ENCODE measurements around the gene RPS4Y2. TPM values are rescaled to one million over a fixed set of nuclear protein-coding genes. Genes with fewer than 3 reads are reported as not detected.

RPS4Y2 gene
- total RNA-seq, 1 experiment from 2014 or later, result not detected

GRCh38 chrY:20765117-20765516 lies 9.2 kb downstream of the RPS4Y2 start:
- ChIA-PET POLR2A (no interaction called here), CTCF (no interaction called here)
- TF ChIP-seq IRF2 (CRISPR knock-in tag; IDR thresholded peaks at IDR 0.05; ENCODE audit: borderline replicate concordance, low read depth) (no peak), ZNF317 (CRISPR knock-in tag; IDR thresholded peaks at IDR 0.05; ENCODE audit: borderline replicate concordance, low read depth) (no peak), GTF2I (CRISPR knock-in tag; conservative IDR thresholded peaks at IDR 0.05) (no peak), NR3C1 (CRISPR knock-in tag; conservative IDR thresholded peaks at IDR 0.05; ENCODE audit: low read depth) (no peak), ZNF281 (CRISPR knock-in tag; IDR thresholded peaks at IDR 0.05) (no peak), TCF7 (CRISPR knock-in tag; IDR thresholded peaks at IDR 0.05; ENCODE audit: low read depth) (no peak), MXD4 (CRISPR knock-in tag; IDR thresholded peaks at IDR 0.05; ENCODE audit: borderline replicate concordance) (no peak), NFE2L1 (CRISPR knock-in tag; IDR thresholded peaks at IDR 0.05) (no peak), E2F1 (CRISPR knock-in tag; IDR thresholded peaks at IDR 0.05) (no peak), CREM (CRISPR knock-in tag; IDR thresholded peaks at IDR 0.05) (no peak), PRRX2 (CRISPR knock-in tag; IDR thresholded peaks at IDR 0.05) (no peak), TP53 (CRISPR knock-in tag; IDR thresholded peaks at IDR 0.05) (no peak), OVOL2 (CRISPR knock-in tag; IDR thresholded peaks at IDR 0.05; ENCODE audit: borderline replicate concordance) (no peak)
- TF ChIP-seq, protein P1, sequence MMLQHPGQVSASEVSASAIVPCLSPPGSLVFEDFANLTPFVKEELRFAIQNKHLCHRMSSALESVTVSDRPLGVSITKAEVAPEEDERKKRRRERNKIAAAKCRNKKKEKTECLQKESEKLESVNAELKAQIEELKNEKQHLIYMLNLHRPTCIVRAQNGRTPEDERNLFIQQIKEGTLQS (CRISPR knock-in tag; conservative IDR thresholded peaks at IDR 0.05), result no peak
- TF ChIP-seq, protein P2, sequence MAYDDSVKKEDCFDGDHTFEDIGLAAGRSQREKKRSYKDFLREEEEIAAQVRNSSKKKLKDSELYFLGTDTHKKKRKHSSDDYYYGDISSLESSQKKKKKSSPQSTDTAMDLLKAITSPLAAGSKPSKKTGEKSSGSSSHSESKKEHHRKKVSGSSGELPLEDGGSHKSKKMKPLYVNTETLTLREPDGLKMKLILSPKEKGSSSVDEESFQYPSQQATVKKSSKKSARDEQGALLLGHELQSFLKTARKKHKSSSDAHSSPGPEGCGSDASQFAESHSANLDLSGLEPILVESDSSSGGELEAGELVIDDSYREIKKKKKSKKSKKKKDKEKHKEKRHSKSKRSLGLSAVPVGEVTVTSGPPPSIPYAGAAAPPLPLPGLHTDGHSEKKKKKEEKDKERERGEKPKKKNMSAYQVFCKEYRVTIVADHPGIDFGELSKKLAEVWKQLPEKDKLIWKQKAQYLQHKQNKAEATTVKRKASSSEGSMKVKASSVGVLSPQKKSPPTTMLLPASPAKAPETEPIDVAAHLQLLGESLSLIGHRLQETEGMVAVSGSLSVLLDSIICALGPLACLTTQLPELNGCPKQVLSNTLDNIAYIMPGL (CRISPR knock-in tag; IDR thresholded peaks at IDR 0.05), result no peak
- peaks cover 5% of the 10 kb centered on the region; the same call in 1 of the 2 replicates for H3K27me3 Mint-ChIP-seq (ENCODE audit: low read depth)
- peaks cover 37% of the 10 kb centered on the region for H3K36me3 Mint-ChIP-seq
- ATAC-seq, result no peak
- H3K9me3 Mint-ChIP-seq, result peaks cover 65% of the 10 kb centered on the region
- no peak for DNase-seq (ENCODE audit: low spot score)
- no peak overlapping the region for H3K4me3 Mint-ChIP-seq
- no peaks in the 10 kb centered on the region for H3K4me1 Mint-ChIP-seq
- H3K27ac Mint-ChIP-seq, result no peak overlapping the region

GRCh38 chrY:20770755-20771154 lies 14.8 kb downstream of the RPS4Y2 start:
- CTCF ChIA-PET, result no interaction called here
- no peak overlapping the region for H3K4me3 Mint-ChIP-seq
- no peak for DNase-seq (ENCODE audit: low spot score)
- TF ChIP-seq E2F1 (CRISPR knock-in tag; IDR thresholded peaks at IDR 0.05) (no peak), RORB (CRISPR knock-in tag; IDR thresholded peaks at IDR 0.05) (no peak), CTCF (IDR thresholded peaks at IDR 0.05) (no peak), SMAD3 (CRISPR knock-in tag; IDR thresholded peaks at IDR 0.05; ENCODE audit: borderline replicate concordance) (no peak), PREB (CRISPR knock-in tag; IDR thresholded peaks at IDR 0.05; ENCODE audit: borderline replicate concordance) (no peak)
- TF ChIP-seq, protein P3, sequence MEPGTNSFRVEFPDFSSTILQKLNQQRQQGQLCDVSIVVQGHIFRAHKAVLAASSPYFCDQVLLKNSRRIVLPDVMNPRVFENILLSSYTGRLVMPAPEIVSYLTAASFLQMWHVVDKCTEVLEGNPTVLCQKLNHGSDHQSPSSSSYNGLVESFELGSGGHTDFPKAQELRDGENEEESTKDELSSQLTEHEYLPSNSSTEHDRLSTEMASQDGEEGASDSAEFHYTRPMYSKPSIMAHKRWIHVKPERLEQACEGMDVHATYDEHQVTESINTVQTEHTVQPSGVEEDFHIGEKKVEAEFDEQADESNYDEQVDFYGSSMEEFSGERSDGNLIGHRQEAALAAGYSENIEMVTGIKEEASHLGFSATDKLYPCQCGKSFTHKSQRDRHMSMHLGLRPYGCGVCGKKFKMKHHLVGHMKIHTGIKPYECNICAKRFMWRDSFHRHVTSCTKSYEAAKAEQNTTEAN (CRISPR knock-in tag; IDR thresholded peaks at IDR 0.05), result no peak
- no peak overlapping the region for H3K27ac Mint-ChIP-seq
- peaks cover 45% of the 10 kb centered on the region for H3K36me3 Mint-ChIP-seq
- peaks cover 66% of the 10 kb centered on the region for H3K9me3 Mint-ChIP-seq
- no peaks in the 10 kb centered on the region; the same call in 1 of the 2 replicates for H3K27me3 Mint-ChIP-seq (ENCODE audit: low read depth)
- no peaks in the 10 kb centered on the region for H3K4me1 Mint-ChIP-seq
- no peak for ATAC-seq
- POLR2A ChIA-PET, result no interaction called here
